GM20000 (cell line): ENCODE results near the gene PLGRKT.
"Not testable (repeated sequence)": the region's sequence is repeated elsewhere in the genome, so short reads cannot be mapped to it uniquely, and the experiment has no call there.

Source experiments
- DNase-seq: peaks from one replicate; pipeline ENCODE4 v3.0.0; 2012; ENCODE audit warnings: low spot score
- TF ChIP-seq, protein P1 (sequence below): IDR thresholded peaks from 2 replicates; pipeline ENCODE4 v1.5.1; 2012; ENCODE audit warnings: mild to moderate bottlenecking, control low read depth; ENCODE audit errors: extremely low read depth, missing control alignments

The PLGRKT gene

DNA sequence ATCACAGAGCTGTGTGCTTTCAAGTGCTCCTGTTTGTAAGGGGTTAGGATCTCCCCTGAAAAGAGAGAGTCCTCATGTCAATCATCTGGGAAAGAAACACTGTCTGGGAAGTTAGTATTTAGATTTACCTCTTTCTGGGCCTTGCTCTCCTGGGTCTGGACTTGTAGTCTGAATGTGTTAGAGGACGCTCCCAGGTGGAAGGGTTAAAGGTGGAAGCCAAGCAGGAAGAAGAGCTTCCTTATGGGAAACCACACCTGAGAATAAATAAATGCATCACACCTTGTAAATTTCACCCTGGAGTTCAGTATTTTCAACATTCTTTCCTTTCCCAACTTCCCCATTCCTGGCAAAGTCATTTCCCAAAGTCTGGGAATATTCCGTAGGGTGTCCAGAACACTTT is 1.3 kb downstream of the PLGRKT start:
- no peak for DNase-seq
- TF ChIP-seq, protein P1, sequence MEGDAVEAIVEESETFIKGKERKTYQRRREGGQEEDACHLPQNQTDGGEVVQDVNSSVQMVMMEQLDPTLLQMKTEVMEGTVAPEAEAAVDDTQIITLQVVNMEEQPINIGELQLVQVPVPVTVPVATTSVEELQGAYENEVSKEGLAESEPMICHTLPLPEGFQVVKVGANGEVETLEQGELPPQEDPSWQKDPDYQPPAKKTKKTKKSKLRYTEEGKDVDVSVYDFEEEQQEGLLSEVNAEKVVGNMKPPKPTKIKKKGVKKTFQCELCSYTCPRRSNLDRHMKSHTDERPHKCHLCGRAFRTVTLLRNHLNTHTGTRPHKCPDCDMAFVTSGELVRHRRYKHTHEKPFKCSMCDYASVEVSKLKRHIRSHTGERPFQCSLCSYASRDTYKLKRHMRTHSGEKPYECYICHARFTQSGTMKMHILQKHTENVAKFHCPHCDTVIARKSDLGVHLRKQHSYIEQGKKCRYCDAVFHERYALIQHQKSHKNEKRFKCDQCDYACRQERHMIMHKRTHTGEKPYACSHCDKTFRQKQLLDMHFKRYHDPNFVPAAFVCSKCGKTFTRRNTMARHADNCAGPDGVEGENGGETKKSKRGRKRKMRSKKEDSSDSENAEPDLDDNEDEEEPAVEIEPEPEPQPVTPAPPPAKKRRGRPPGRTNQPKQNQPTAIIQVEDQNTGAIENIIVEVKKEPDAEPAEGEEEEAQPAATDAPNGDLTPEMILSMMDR: no peak

DNA sequence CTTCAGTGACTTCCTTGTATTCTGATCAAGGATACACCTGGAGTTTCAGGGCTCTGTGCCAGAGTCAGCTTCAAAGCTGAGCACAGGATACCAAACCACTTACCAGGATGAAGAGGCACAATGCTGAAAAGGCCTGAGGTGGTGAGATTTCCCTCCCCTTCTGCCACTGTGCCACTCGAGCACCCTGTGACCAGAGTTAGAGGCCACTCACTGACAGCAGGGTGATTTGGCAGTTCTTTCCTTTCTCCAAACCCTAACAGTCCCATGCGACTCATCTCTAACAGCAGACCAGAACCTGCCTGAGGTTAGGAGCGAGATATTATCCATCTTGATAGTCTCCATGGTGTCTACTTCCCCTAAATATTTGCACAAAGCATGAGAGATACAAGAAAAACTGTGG is 1.8 kb downstream of the PLGRKT start:
- no peak for DNase-seq
- TF ChIP-seq, protein P1: no peak

DNA sequence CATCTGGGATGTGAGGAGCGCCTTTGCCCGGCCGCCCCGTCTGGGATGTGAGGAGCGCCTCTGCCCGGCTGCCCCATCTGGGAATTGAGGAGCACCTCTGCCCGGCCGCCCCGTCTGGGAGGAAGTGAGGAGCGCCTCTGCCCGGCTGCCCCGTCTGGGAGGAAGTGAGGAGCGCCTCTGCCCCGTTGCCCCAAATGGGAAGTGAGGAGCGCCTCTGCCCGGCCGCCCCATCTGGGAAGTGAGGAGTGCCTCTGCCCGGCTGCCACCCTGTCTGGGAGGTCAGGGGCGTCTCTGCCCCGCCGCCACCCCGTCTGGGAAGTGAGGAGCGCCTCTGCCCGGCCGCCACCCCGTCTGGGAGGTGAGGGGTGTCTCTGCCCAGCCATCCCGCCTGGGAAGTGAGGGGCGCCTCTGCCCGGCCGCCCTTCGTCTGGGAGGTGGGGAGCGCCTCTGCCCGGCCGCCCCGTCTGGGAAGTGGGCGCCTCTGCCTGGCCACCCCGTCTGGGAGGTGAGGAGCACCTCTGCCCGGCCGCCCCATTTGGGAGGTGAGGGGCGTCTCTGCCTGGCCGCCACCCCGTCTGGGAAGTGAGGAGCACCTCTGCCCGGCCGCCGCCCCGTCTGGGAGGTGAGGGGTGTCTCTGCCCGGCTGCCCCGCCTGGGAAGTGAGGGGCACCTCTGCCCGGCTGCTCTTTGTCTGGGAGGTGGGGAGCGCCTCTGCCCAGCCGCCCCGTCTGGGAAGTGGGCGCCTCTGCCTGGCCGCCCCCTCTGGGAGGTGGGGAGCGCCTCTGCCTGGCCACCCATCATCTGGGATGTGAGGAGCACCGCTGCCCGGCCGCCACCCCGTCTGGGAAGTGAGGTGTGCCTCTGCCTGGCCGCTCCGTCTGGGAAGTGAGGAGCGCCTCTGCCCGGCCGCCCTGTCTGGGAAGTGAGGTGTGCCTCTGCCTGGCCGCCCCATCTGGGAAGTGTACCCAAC is 3.6 kb downstream of the PLGRKT start:
- DNase-seq: not testable (repeated sequence)

DNA sequence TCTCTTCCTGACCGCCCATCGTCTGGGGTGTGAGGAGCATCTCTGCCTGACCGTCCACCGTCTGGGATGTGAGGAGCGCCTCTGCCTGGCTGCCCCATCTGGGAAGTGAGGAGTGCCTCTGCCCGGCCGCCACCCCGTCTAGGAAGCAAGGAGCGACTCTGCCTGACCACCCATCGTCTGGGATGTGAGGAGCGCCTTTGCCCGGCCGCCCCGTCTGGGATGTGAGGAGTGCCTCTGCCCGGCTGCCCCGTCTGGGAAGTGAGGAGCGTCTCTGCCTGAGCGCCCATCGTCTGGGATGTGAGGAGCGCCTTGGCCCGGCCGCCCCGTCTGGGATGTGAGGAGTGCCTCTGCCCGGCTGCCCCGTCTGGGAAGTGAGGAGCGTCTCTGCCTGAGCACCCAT is 4.4 kb downstream of the PLGRKT start:
- DNase-seq: not testable (repeated sequence)

DNA sequence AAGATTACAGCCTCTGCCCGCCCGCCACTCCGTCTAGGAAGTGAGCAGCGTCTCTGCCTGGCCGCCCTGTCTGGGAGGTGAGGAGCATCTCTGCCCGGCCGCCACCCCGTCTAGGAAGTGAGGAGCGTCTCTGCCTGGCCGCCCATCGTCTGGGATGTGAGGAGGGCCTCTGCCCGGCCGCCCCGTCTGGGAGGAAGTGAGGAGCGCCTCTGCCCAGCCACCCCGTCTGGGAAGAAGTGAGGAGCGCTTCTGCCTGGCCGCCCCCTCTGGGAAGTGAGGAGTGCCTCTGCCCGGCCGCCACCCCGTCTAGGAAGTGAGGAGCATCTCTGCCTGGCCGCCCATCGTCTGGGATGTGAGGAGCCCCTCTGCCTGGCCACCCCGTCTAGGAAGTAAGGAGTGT is 4.8 kb downstream of the PLGRKT start:
- not testable (repeated sequence) for DNase-seq

DNA sequence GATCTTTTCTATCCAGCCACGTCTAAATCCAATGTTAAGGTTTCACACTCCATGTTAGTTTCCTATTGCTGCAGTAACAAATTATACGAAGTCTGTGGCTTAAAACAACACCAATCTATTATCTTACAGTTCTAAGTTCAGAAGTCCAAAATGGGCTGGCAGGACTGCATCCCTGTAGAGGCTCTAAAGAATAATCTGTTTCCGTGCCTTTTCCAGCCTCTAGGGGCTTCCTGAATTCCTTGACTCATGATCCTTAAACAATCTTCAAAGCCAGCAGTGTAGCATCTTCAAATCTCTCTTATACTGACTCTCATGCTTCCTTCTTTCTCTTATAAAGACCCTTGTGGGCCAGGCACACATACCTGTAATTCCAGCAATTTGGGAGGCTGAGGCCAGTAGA is 6.8 kb downstream of the PLGRKT start:
- DNase-seq: no peak
- TF ChIP-seq, protein P1: no peak

DNA sequence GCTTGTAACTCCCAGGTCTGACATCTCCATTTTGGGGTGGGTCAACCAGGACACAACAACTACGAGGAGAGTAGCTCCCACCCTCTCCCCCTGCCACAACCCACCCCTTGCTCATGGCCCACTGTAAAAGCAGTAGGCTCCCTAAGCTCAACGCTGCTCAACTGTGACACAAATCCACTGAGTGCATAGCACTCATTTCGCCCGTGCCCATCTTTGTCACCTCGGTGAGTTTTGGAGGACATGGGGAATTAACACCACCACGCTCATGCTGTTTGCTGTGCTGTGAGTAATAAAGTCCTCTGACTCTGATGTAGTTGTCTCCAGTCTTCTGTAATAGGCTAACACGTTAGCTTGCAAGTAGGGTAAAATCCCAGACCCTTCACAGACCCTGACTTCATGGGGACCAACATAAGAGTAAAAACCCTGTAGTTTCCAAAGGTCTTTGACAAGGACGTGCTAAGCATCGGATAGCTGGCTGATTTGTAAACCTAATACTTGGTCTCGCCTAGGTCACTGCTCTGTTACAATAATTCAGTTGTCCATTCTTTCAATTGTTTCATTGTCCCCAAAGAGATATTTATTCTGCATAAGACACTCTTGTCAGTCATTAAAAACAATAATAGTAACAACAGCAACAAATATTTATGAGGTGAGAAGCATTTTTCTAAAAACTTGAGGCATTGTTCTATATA is 7.7 kb downstream of the PLGRKT start:
- TF ChIP-seq, protein P1: no peak
- DNase-seq: no peak

DNA sequence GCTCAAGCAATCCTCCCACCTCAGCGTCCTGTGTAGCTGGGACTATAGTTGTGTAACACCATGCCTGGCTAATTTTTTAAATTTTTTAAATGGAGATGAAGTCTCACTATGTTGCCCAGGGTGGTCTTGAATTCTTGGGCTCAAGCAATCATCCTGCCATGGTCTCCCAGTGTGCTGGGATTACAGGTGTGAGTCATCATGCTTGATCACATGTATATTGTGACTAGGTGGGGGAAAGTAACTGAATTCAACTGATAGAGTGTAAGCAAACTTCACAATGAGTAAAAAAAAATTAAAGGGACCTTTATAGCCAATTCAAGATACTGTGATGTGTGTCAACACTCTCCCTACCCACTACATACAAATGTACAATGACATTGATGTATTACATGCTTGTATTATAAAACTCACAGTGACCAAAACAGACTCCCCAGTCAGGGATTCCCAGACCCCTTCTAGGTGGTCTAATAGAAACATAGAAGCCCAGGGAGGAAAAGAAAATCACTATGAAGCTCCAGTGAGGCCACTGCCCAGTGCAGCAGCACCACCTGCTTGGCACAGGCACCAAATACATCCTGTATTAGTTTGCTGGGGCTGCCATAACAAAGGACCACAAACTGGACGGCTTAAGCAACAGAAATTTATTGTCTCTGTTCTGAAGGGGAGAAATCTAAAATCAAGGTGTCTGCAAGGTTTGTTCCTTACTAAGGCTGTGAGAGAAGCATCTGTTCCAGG is 8.8 kb downstream of the PLGRKT start:
- TF ChIP-seq, protein P1: no peak
- DNase-seq: no peak
